SK-N-SH (cell line): ENCODE results near the gene FAT1. TPM values are rescaled to one million over a fixed set of nuclear protein-coding genes. Genes with fewer than 3 reads are reported as not detected.

Experiments
- CTCF ChIA-PET: fragments of 300-600, 350-600 bp; formaldehyde crosslinking; extraction: SDS; loops from one replicate; lab custom pipeline; 2021; lab: Yijun Ruan, JAX
- POLR2A ChIA-PET: fragments of 350-600 bp; sonication (Branson Sonifier 250); formaldehyde crosslinking; extraction: SDS; loops from one replicate; lab custom pipeline; 2020; ENCODE audit warnings: antibody characterized with exemption, inconsistent platforms; lab: Yijun Ruan, JAX
- DNase-seq: peaks from one replicate; pipeline ENCODE4 v3.0.0; 2012
- H2AFZ ChIP-seq: fragments of 200-600 bp; sonication (generic); 2 replicates; pipeline ENCODE4 v1.8.1; 2016; ENCODE audit warnings: antibody characterized with exemption, mild to moderate bottlenecking, low read depth
- H3F3A ChIP-seq: fragments of 200-600 bp; sonication (generic); replicated peaks from 2 replicates; pipeline ENCODE3; 2016; ENCODE audit warnings: antibody characterized with exemption, mild to moderate bottlenecking; ENCODE audit not compliant: insufficient read depth
- H3K27ac ChIP-seq, 2 experiments: fragments of 200-500 bp in 1 of 2; fragments of 200-600 bp in 1 of 2; sonication (Bioruptor generic) in 1 of 2; sonication (generic), shearing (Covaris generic) in 1 of 2; 2 replicates each; pipeline versions ENCODE4 v1.5.1 to v1.6.1; 2014 to 2016; ENCODE audit warnings: low read depth in 2 of 2, inconsistent platforms in 1 of 2, low read length in 1 of 2, mild to moderate bottlenecking in 1 of 2, mixed read lengths in 1 of 2
- H3K27me3 ChIP-seq: fragments of 200-600 bp; sonication (generic), shearing (Covaris generic); 2 replicates; pipeline ENCODE4 v1.6.1; 2016; ENCODE audit warnings: mixed run types; ENCODE audit not compliant: insufficient read depth
- H3K36me3 ChIP-seq, 2 experiments: fragments of 200-500 bp in 1 of 2; fragments of 200-600 bp in 1 of 2; sonication (Bioruptor generic) in 1 of 2; sonication (generic) in 1 of 2; replicated peaks in 1 of 2; 2 replicates each; pipeline versions ENCODE3 to v1.5.1; 2014 to 2016; ENCODE audit warnings: low read length in 1 of 2, mild to moderate bottlenecking in 1 of 2; ENCODE audit not compliant: insufficient read depth in 2 of 2, control insufficient read depth in 1 of 2
- H3K4me1 ChIP-seq, 2 experiments: fragments of 200-500 bp in 1 of 2; fragments of 200-600 bp in 1 of 2; sonication (Bioruptor generic) in 1 of 2; sonication (generic), shearing (Covaris generic) in 1 of 2; 2 replicates each; pipeline versions ENCODE4 v1.5.1 to v1.6.1; 2014 to 2016; ENCODE audit warnings: low read depth in 1 of 2, low read length in 1 of 2, mixed run types in 1 of 2; ENCODE audit not compliant: insufficient read depth in 2 of 2, control insufficient read depth in 1 of 2
- H3K4me2 ChIP-seq: fragments of 200-600 bp; sonication (generic), shearing (Covaris generic); 2 replicates; pipeline ENCODE4 v1.6.1; 2017; ENCODE audit warnings: mixed run types
- H3K4me3 ChIP-seq, 2 experiments: fragments of 200-500 bp in 1 of 2; fragments of 200-600 bp in 1 of 2; sonication (Bioruptor generic) in 1 of 2; sonication (generic), shearing (Covaris generic) in 1 of 2; 2 replicates each; pipeline versions ENCODE4 v1.5.1 to v1.8.1; 2014 to 2016; ENCODE audit warnings: low read depth in 2 of 2, inconsistent platforms in 1 of 2, low read length in 1 of 2, mild to moderate bottlenecking in 1 of 2, mixed read lengths in 1 of 2, moderate library complexity in 1 of 2
- H3K79me2 ChIP-seq: fragments of 200-600 bp; sonication (generic); 2 replicates; pipeline ENCODE4 v1.8.1; 2017; ENCODE audit warnings: mild to moderate bottlenecking; ENCODE audit not compliant: insufficient read depth
- H3K9ac ChIP-seq: fragments of 200-600 bp; sonication (generic); 2 replicates; pipeline ENCODE4 v1.6.1; 2017; ENCODE audit warnings: mixed run types
- H3K9me2 ChIP-seq: fragments of 200-600 bp; sonication (generic); 2 replicates; pipeline ENCODE4 v1.6.1; 2017; ENCODE audit warnings: mixed run types
- H3K9me3 ChIP-seq: fragments of 200-600 bp; sonication (generic); 2 replicates; pipeline ENCODE4 v1.6.1; 2017; ENCODE audit warnings: mixed run types, mild to moderate bottlenecking, moderate library complexity
- H4K20me1 ChIP-seq: fragments of 200-600 bp; sonication (generic); 2 replicates; pipeline ENCODE4 v1.6.1; 2017; ENCODE audit warnings: mild to moderate bottlenecking, mixed run types; ENCODE audit not compliant: insufficient read depth
- ELF1 ChIP-seq: IDR thresholded peaks from 2 replicates; pipeline ENCODE4 v1.4.0; 2012
- EZH2phosphoT487 ChIP-seq: fragments of 200-600 bp; sonication (generic); IDR thresholded peaks from 2 replicates; pipeline ENCODE4 v1.6.1; 2017; ENCODE audit warnings: low read depth, mixed run types, mild to moderate bottlenecking, antibody characterized with exemption, moderate library complexity, borderline replicate concordance
- FOXJ3 ChIP-seq: sonication (generic); formaldehyde crosslinking; IDR thresholded peaks from 2 replicates; pipeline ENCODE4 v1.5.1; 2020; ENCODE audit warnings: mild to moderate bottlenecking, missing genetic modification reagents
- GABPA ChIP-seq: IDR thresholded peaks from 2 replicates; pipeline ENCODE4 v1.4.0; 2012; ENCODE audit warnings: low read depth, mild to moderate bottlenecking
- JUND ChIP-seq: IDR thresholded peaks from 2 replicates; pipeline ENCODE4 v1.4.0; 2012
- NFIC ChIP-seq: IDR thresholded peaks from 2 replicates; pipeline ENCODE4 v1.4.0; 2012; ENCODE audit warnings: borderline replicate concordance
- POLR2AphosphoS5 ChIP-seq: IDR thresholded peaks from 2 replicates; pipeline ENCODE4 v1.6.1; 2012; ENCODE audit warnings: low read depth, low read length
- RAD21 ChIP-seq: IDR thresholded peaks from 2 replicates; pipeline ENCODE4 v1.6.1; 2012; ENCODE audit warnings: mild to moderate bottlenecking, low read length
- REST ChIP-seq: IDR thresholded peaks from 2 replicates; pipeline ENCODE4 v1.6.1; 2012; ENCODE audit warnings: mild to moderate bottlenecking, low read depth, low read length, moderate library complexity
- RFX5 ChIP-seq: IDR thresholded peaks from 2 replicates; pipeline ENCODE4 v1.6.1; 2012; ENCODE audit warnings: mild to moderate bottlenecking, improper control_type of control experiment, low read length
- SMC3 ChIP-seq: IDR thresholded peaks from 2 replicates; pipeline ENCODE4 v1.6.1; 2012; ENCODE audit warnings: low read depth, low read length, improper control_type of control experiment
- TEAD4 ChIP-seq: IDR thresholded peaks from 2 replicates; pipeline ENCODE4 v1.4.0; 2012; ENCODE audit warnings: mild to moderate bottlenecking, borderline replicate concordance; ENCODE audit not compliant: insufficient read depth
- WGBS: methylation state at CpG from one replicate; pipeline ENCODE4 v1.1.6; 2017; ENCODE audit warnings: low lambda C conversion rate; 5-methylcytosine and 5-hydroxymethylcytosine counted together
- polyA plus RNA-seq, 3 experiments: library from polyadenylated mRNA; depleted of rRNA; stranded (reverse); fragments of >200 nt; gene quantifications; 2 replicates each; pipeline ENCODE4 v1.2.3, GENCODE V29; 2012
- TF ChIP-seq, protein P1 (sequence below): fragments of 200-600 bp; sonication (generic); IDR thresholded peaks from 2 replicates; pipeline ENCODE4 v1.6.1; 2017; ENCODE audit warnings: antibody characterized with exemption, mild to moderate bottlenecking, moderate library complexity
- TF ChIP-seq, protein P2 (sequence below): IDR thresholded peaks from 2 replicates; pipeline ENCODE4 v1.4.0; 2012; ENCODE audit warnings: low read depth
- TF ChIP-seq, protein P3 (sequence below): IDR thresholded peaks from 2 replicates; pipeline ENCODE4 v1.4.0; 2012; ENCODE audit warnings: low read depth, borderline replicate concordance
- TF ChIP-seq, protein P4 (sequence below): fragments of 150-350 bp; IDR thresholded peaks from 2 replicates; pipeline ENCODE4 v1.6.1; 2016; ENCODE audit warnings: mild to moderate bottlenecking, low read depth, low read length

Gene FAT1
- polyA plus RNA-seq, 1 of the 3 experiments (the other 2 are of a cell fraction) = 41.3 TPM

DNA sequence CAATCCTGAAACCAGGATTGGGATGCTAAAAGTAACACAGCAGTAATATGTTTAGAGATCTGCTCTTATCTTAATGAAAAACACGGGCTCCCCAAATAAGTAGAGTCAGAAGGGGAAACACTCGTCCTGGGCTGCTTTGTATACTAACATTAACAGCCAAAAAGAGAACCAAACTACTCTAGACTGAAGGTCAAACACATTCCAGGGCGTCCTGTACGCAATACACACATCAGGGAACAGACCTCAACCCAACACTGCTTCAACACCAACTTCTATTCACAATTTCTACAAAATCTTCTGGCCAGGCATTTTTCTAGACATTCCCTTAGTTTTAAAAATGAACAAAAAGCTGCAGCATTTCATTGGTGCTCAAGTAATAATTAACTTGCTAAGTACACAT, 21.4 kb downstream of the FAT1 start:
- Histone ChIP-seq H3F3A (no peaks in the 10 kb centered on the region), H3K9me2 (no peaks in the 10 kb centered on the region), H3K9me3 (no peaks in the 10 kb centered on the region), H3K4me1 (peaks cover 0 to 8% of the 10 kb centered on the region in 2 experiments; a peak in 1 of 4 replicates), H3K79me2 (peaks cover 100% of the 10 kb centered on the region), H3K9ac (no peak overlapping the region), H2AFZ (no peak overlapping the region), H3K27ac (no peak overlapping the region), H3K4me3 (no peak overlapping the region), H4K20me1 (peaks cover 30% of the 10 kb centered on the region), H3K4me2 (0 out of 2 replicates have a peak overlapping the region, but pooled peaks have one; percentile 47), H3K36me3 (peaks cover 0 to 5% of the 10 kb centered on the region in 2 experiments), H3K27me3 (no peaks in the 10 kb centered on the region; the same call in 1 of the 2 replicates)
- DNase-seq = no peak
- 41% methylated on average over 4 of the region's 4 CpGs for WGBS
- POLR2A ChIA-PET = no interaction called here
- TF ChIP-seq RFX5 (no peak), FOXJ3 (no peak), REST (no peak), GABPA (no peak), SMC3 (no peak), JUND (no peak), NFIC (no peak), POLR2AphosphoS5 (no peak), ELF1 (no peak), RAD21 (no peak), EZH2phosphoT487 (no peak), TEAD4 (no peak)
- TF ChIP-seq, protein P1, sequence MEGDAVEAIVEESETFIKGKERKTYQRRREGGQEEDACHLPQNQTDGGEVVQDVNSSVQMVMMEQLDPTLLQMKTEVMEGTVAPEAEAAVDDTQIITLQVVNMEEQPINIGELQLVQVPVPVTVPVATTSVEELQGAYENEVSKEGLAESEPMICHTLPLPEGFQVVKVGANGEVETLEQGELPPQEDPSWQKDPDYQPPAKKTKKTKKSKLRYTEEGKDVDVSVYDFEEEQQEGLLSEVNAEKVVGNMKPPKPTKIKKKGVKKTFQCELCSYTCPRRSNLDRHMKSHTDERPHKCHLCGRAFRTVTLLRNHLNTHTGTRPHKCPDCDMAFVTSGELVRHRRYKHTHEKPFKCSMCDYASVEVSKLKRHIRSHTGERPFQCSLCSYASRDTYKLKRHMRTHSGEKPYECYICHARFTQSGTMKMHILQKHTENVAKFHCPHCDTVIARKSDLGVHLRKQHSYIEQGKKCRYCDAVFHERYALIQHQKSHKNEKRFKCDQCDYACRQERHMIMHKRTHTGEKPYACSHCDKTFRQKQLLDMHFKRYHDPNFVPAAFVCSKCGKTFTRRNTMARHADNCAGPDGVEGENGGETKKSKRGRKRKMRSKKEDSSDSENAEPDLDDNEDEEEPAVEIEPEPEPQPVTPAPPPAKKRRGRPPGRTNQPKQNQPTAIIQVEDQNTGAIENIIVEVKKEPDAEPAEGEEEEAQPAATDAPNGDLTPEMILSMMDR = no peak
- TF ChIP-seq, protein P2, sequence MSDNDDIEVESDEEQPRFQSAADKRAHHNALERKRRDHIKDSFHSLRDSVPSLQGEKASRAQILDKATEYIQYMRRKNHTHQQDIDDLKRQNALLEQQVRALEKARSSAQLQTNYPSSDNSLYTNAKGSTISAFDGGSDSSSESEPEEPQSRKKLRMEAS = no peak
- TF ChIP-seq, protein P3, sequence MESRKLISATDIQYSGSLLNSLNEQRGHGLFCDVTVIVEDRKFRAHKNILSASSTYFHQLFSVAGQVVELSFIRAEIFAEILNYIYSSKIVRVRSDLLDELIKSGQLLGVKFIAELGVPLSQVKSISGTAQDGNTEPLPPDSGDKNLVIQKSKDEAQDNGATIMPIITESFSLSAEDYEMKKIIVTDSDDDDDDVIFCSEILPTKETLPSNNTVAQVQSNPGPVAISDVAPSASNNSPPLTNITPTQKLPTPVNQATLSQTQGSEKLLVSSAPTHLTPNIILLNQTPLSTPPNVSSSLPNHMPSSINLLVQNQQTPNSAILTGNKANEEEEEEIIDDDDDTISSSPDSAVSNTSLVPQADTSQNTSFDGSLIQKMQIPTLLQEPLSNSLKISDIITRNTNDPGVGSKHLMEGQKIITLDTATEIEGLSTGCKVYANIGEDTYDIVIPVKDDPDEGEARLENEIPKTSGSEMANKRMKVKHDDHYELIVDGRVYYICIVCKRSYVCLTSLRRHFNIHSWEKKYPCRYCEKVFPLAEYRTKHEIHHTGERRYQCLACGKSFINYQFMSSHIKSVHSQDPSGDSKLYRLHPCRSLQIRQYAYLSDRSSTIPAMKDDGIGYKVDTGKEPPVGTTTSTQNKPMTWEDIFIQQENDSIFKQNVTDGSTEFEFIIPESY = no peak
- TF ChIP-seq, protein P4, sequence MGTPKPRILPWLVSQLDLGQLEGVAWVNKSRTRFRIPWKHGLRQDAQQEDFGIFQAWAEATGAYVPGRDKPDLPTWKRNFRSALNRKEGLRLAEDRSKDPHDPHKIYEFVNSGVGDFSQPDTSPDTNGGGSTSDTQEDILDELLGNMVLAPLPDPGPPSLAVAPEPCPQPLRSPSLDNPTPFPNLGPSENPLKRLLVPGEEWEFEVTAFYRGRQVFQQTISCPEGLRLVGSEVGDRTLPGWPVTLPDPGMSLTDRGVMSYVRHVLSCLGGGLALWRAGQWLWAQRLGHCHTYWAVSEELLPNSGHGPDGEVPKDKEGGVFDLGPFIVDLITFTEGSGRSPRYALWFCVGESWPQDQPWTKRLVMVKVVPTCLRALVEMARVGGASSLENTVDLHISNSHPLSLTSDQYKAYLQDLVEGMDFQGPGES = no peak
- CTCF ChIA-PET = interaction anchor here (1.1 kb wide), 1 partner anchor 9 kb away, joined by 3 read pairs; no protein-coding TSS in a partner anchor
